Dendritic cell treated with granulocyte-macrophage colony-stimulating factor and Interleukin-4, amounts not matched to agents 40 ng/mL and 50 ng/mL, for 4 days (primary cell): ENCODE measurements around the gene FZD1.

Experiments used
- H3K27ac Mint-ChIP-seq: one replicate; pipeline ENCODE4 v1.8.0; 2022; ENCODE audit warnings: mild to moderate bottlenecking, mixed read lengths
- H3K27me3 Mint-ChIP-seq: one replicate; pipeline ENCODE4 v1.8.0; 2022; ENCODE audit warnings: mild to moderate bottlenecking, mixed read lengths
- H3K36me3 Mint-ChIP-seq: one replicate; pipeline ENCODE4 v1.8.0; 2022; ENCODE audit warnings: low read depth, mixed read lengths
- H3K4me1 Mint-ChIP-seq: one replicate; pipeline ENCODE4 v1.8.0; 2022; ENCODE audit warnings: low read depth, mixed read lengths
- H3K4me3 Mint-ChIP-seq: one replicate; pipeline ENCODE4 v1.8.0; 2022; ENCODE audit warnings: mild to moderate bottlenecking, moderate library complexity, mixed read lengths
- H3K9me3 Mint-ChIP-seq: one replicate; pipeline ENCODE4 v1.8.0; 2022; ENCODE audit warnings: mixed read lengths
- intact Hi-C: fragments of 100-400 bp; cut with micrococcal nuclease; formaldehyde crosslinking; loops from one replicate; pipeline ENCODE4 v1.15.0; 2022

FZD1 gene

GRCh38 chr7:91264046-91264923, at the start of gene FZD1:
Gene FZD1, plus strand, starts transcription at chr7:91264433. Its CDS starts 448 bp downstream, at chr7:91264881.
- Mint-ChIP-seq H3K4me1 (peaks cover 43% of the 10 kb centered on the region), H3K36me3 (peaks cover 38% of the 10 kb centered on the region), H3K27ac (peak within 1 kb of the TSS; percentile 92), H3K9me3 (no peaks in the 10 kb centered on the region), H3K4me3 (peak within 1 kb of the TSS; percentile 93), H3K27me3 (peaks cover 20% of the 10 kb centered on the region)
- intact Hi-C loops: loop anchor here (2.0 to 5.0 kb wide), 2 partner anchors 23 to 667 kb away; partner anchors contain the start of gene CDK14

GRCh38 chr7:91226411-91226810, 37.8 kb upstream of the FZD1 start:
- H3K27me3 Mint-ChIP-seq: peaks cover 8% of the 10 kb centered on the region
- H3K4me1 Mint-ChIP-seq: no peaks in the 10 kb centered on the region
- H3K4me3 Mint-ChIP-seq: no peak overlapping the region
- H3K9me3 Mint-ChIP-seq: no peaks in the 10 kb centered on the region
- no peaks in the 10 kb centered on the region for H3K36me3 Mint-ChIP-seq
- intact Hi-C loops: no loop called here
- H3K27ac Mint-ChIP-seq: no peak overlapping the region

GRCh38 chr7:91228327-91228726, 35.9 kb upstream of the FZD1 start:
- peaks cover 13% of the 10 kb centered on the region for H3K27me3 Mint-ChIP-seq
- H3K4me1 Mint-ChIP-seq: no peaks in the 10 kb centered on the region
- no peak overlapping the region for H3K27ac Mint-ChIP-seq
- no peak overlapping the region for H3K4me3 Mint-ChIP-seq
- H3K36me3 Mint-ChIP-seq: no peaks in the 10 kb centered on the region
- intact Hi-C loops: no loop called here
- H3K9me3 Mint-ChIP-seq: no peaks in the 10 kb centered on the region

GRCh38 chr7:91228927-91229558, 35.2 kb upstream of the FZD1 start:
- peaks cover 13% of the 10 kb centered on the region for H3K27me3 Mint-ChIP-seq
- H3K27ac Mint-ChIP-seq: no peak overlapping the region
- no peaks in the 10 kb centered on the region for H3K4me1 Mint-ChIP-seq
- H3K9me3 Mint-ChIP-seq: no peaks in the 10 kb centered on the region
- H3K4me3 Mint-ChIP-seq: no peak overlapping the region
- intact Hi-C loops: no loop called here
- no peaks in the 10 kb centered on the region for H3K36me3 Mint-ChIP-seq

GRCh38 chr7:91230100-91230499, 34.1 kb upstream of the FZD1 start:
- Mint-ChIP-seq H3K4me1 (no peaks in the 10 kb centered on the region), H3K27ac (no peak overlapping the region), H3K9me3 (no peaks in the 10 kb centered on the region), H3K4me3 (no peak overlapping the region), H3K27me3 (peaks cover 13% of the 10 kb centered on the region), H3K36me3 (no peaks in the 10 kb centered on the region)
- intact Hi-C loops: no loop called here

- Mint-ChIP-seq H3K27ac (no peak overlapping the region), H3K4me1 (no peaks in the 10 kb centered on the region), H3K36me3 (no peaks in the 10 kb centered on the region), H3K4me3 (no peak overlapping the region), H3K9me3 (no peaks in the 10 kb centered on the region), H3K27me3 (peaks cover 13% of the 10 kb centered on the region)
- intact Hi-C loops: no loop called here
These were observed 33.7 kb upstream of the FZD1 start for GRCh38 chr7:91230503-91230902.

- intact Hi-C loops: no loop called here
- H3K4me1 Mint-ChIP-seq: no peaks in the 10 kb centered on the region
- no peaks in the 10 kb centered on the region for H3K36me3 Mint-ChIP-seq
- H3K4me3 Mint-ChIP-seq: no peak overlapping the region
- peaks cover 14% of the 10 kb centered on the region for H3K27me3 Mint-ChIP-seq
- H3K9me3 Mint-ChIP-seq: no peaks in the 10 kb centered on the region
- no peak overlapping the region for H3K27ac Mint-ChIP-seq
These were observed 31.0 kb upstream of the FZD1 start for GRCh38 chr7:91233212-91233611.

- no peak overlapping the region for H3K4me3 Mint-ChIP-seq
- H3K9me3 Mint-ChIP-seq: no peaks in the 10 kb centered on the region
- H3K27me3 Mint-ChIP-seq: peaks cover 12% of the 10 kb centered on the region
- H3K4me1 Mint-ChIP-seq: peaks cover 15% of the 10 kb centered on the region
- intact Hi-C loops: no loop called here
- no peak overlapping the region for H3K27ac Mint-ChIP-seq
- H3K36me3 Mint-ChIP-seq: no peaks in the 10 kb centered on the region
These were observed 28.9 kb upstream of the FZD1 start for GRCh38 chr7:91235211-91235832.

GRCh38 chr7:91239171-91239604, 25.0 kb upstream of the FZD1 start:
- Mint-ChIP-seq H3K27me3 (peaks cover 4% of the 10 kb centered on the region), H3K36me3 (no peaks in the 10 kb centered on the region), H3K4me3 (no peak overlapping the region), H3K9me3 (no peaks in the 10 kb centered on the region), H3K4me1 (peaks cover 15% of the 10 kb centered on the region), H3K27ac (no peak overlapping the region)
- intact Hi-C loops: no loop called here

GRCh38 chr7:91239772-91240171, 24.5 kb upstream of the FZD1 start:
- peaks cover 4% of the 10 kb centered on the region for H3K27me3 Mint-ChIP-seq
- H3K36me3 Mint-ChIP-seq: no peaks in the 10 kb centered on the region
- H3K27ac Mint-ChIP-seq: no peak overlapping the region
- peaks cover 15% of the 10 kb centered on the region for H3K4me1 Mint-ChIP-seq
- intact Hi-C loops: no loop called here
- no peaks in the 10 kb centered on the region for H3K9me3 Mint-ChIP-seq
- H3K4me3 Mint-ChIP-seq: no peak overlapping the region

- Mint-ChIP-seq H3K27ac (no peak overlapping the region), H3K4me1 (peaks cover 15% of the 10 kb centered on the region), H3K9me3 (no peaks in the 10 kb centered on the region), H3K36me3 (no peaks in the 10 kb centered on the region), H3K4me3 (no peak overlapping the region), H3K27me3 (peaks cover 4% of the 10 kb centered on the region)
- intact Hi-C loops: no loop called here
These were observed 23.8 kb upstream of the FZD1 start for GRCh38 chr7:91240376-91240941.

- Mint-ChIP-seq H3K9me3 (no peaks in the 10 kb centered on the region), H3K27ac (no peak overlapping the region), H3K4me1 (peaks cover 15% of the 10 kb centered on the region), H3K27me3 (no peaks in the 10 kb centered on the region), H3K36me3 (no peaks in the 10 kb centered on the region), H3K4me3 (no peak overlapping the region)
- intact Hi-C loops: no loop called here
These were observed 22.0 kb upstream of the FZD1 start for GRCh38 chr7:91242097-91242844.

GRCh38 chr7:91243591-91244301, 20.5 kb upstream of the FZD1 start:
- Mint-ChIP-seq H3K36me3 (no peaks in the 10 kb centered on the region), H3K4me3 (no peak overlapping the region), H3K27ac (no peak overlapping the region), H3K27me3 (peaks cover under 1% of the 10 kb centered on the region), H3K4me1 (peaks cover 14% of the 10 kb centered on the region), H3K9me3 (no peaks in the 10 kb centered on the region)
- intact Hi-C loops: no loop called here
